Lower leg skin (tissue), 4 donors: ENCODE results near the gene ING3. TPM values are rescaled to one million over a fixed set of nuclear protein-coding genes. Genes with fewer than 3 reads are reported as not detected.

ENCODE experiments used
- DNase-seq, 2 donors: peaks; one replicate each; pipeline ENCODE4 v3.0.0-alpha.2; 2019; ENCODE audit warnings: low spot score in 2 of 2
- H3K4me3 ChIP-seq: fragments of 200-600 bp; sonication (generic); 2 replicates; pipeline ENCODE4 v1.5.1; 2017; ENCODE audit warnings: mild to moderate bottlenecking, low read depth; ENCODE audit not compliant: poor library complexity, severe bottlenecking
- CTCF ChIP-seq, 3 donors: fragments of 450-650 bp; IDR thresholded peaks; one replicate each; pipeline ENCODE4 v1.5.1; 2016; ENCODE audit warnings: antibody characterized with exemption in 3 of 3, mild to moderate bottlenecking in 3 of 3, moderate library complexity in 2 of 3
- POLR2A ChIP-seq, 2 donors: fragments of 450-650 bp; IDR thresholded peaks; one replicate each; pipeline ENCODE4 v1.6.1; 2016 to 2017; ENCODE audit warnings: antibody characterized with exemption in 2 of 2, mild to moderate bottlenecking in 1 of 2, moderate library complexity in 1 of 2
- WGBS, 2 donors: methylation state at CpG; one replicate each; pipeline ENCODE4 v1.1.5; 2018; 5-methylcytosine and 5-hydroxymethylcytosine counted together
- intact Hi-C: fragments of 100-400 bp; cut with DNase I; formaldehyde crosslinking; loops from one replicate; pipeline ENCODE4 v1.15.0; 2023; ENCODE audit warnings: low total_unique reads
- total RNA-seq, 4 donors: library from RNA; depleted of rRNA; stranded (reverse); fragments of >200 nt; gene quantifications; one replicate each; pipeline ENCODE4 v1.1.0, GENCODE V29; 2016

ING3 gene
- total RNA-seq, 4 donors from 2014 or later = 6.6 to 11.4 (median 9.8) TPM

GRCh38 chr7:120998520-120998919 is 47.9 kb downstream of the ING3 start:
- no peak overlapping the region for H3K4me3 ChIP-seq
- no peak for TF ChIP-seq POLR2A (IDR thresholded peaks at IDR 0.05)
- no peak for TF ChIP-seq CTCF (IDR thresholded peaks at IDR 0.05)
- DNase-seq = no peak
- intact Hi-C loops = no loop called here
- 32 to 33% methylated on average over 1 of the region's 1 CpG for WGBS, 2 donors

- intact Hi-C loops = no loop called here
- WGBS, 2 donors = 88 to 89% methylated on average over 2 of the region's 2 CpGs
- TF ChIP-seq CTCF (IDR thresholded peaks at IDR 0.05) = no peak
- no peak for TF ChIP-seq POLR2A (IDR thresholded peaks at IDR 0.05)
These were observed 48.5 kb downstream of the ING3 start for GRCh38 chr7:120998996-120999565.

GRCh38 chr7:121000081-121000983 is 49.8 kb downstream of the ING3 start:
- H3K4me3 ChIP-seq = no peak overlapping the region
- 59 to 67% methylated on average over 9 of the region's 9 CpGs for WGBS, 2 donors
- TF ChIP-seq POLR2A (IDR thresholded peaks at IDR 0.05) = no peak
- no peak for TF ChIP-seq CTCF (IDR thresholded peaks at IDR 0.05)
- intact Hi-C loops = no loop called here
- DNase-seq = no peak

More at GRCh38 chr7:120998996-120999565, 48.5 kb downstream of the ING3 start:
- DNase-seq = no peak
- H3K4me3 ChIP-seq = no peak overlapping the region

- WGBS, 2 donors = 58 to 74% methylated on average over 3 of the region's 3 CpGs
- H3K4me3 ChIP-seq = no peak overlapping the region
- DNase-seq = no peak
- TF ChIP-seq POLR2A (IDR thresholded peaks at IDR 0.05) (no peak), CTCF (IDR thresholded peaks at IDR 0.05) (no peak)
- intact Hi-C loops = no loop called here
These were observed 50.8 kb downstream of the ING3 start for GRCh38 chr7:121001234-121001906.

GRCh38 chr7:121002048-121002756 is 51.6 kb downstream of the ING3 start:
- DNase-seq = no peak
- intact Hi-C loops = no loop called here
- TF ChIP-seq CTCF (IDR thresholded peaks at IDR 0.05) = no peak
- TF ChIP-seq POLR2A (IDR thresholded peaks at IDR 0.05) = no peak
- H3K4me3 ChIP-seq = no peak overlapping the region
- WGBS, 2 donors = 50 to 63% methylated on average over 2 of the region's 2 CpGs
